H1 (cell line): ENCODE results near the gene THBD. TPM values are rescaled to one million over a fixed set of nuclear protein-coding genes. Genes with fewer than 3 reads are reported as not detected.

ENCODE experiments used
- CHD2 ChIP-seq: IDR thresholded peaks from 2 replicates; pipeline ENCODE4 v1.6.1; 2012; ENCODE audit warnings: low read length, improper control_type of control experiment
- EZH2 ChIP-seq: fragments of 200-600 bp; sonication (generic); IDR thresholded peaks from 2 replicates; pipeline ENCODE4 v1.7.1; 2012; ENCODE audit warnings: low read depth, mild to moderate bottlenecking, moderate library complexity, low read length, inconsistent platforms; ENCODE audit not compliant: severe bottlenecking
- GTF2F1 ChIP-seq: IDR thresholded peaks from 2 replicates; pipeline ENCODE4 v1.6.1; 2012; ENCODE audit warnings: low read depth, low read length, improper control_type of control experiment, borderline replicate concordance
- KDM5A ChIP-seq: fragments of 200-600 bp; IDR thresholded peaks from 2 replicates; pipeline ENCODE4 v1.7.1; 2012; ENCODE audit warnings: mild to moderate bottlenecking, low read length, inconsistent platforms, mixed read lengths
- MAFK ChIP-seq: IDR thresholded peaks from 2 replicates; pipeline ENCODE4 v1.6.1; 2012; ENCODE audit warnings: low read depth, mild to moderate bottlenecking, improper control_type of control experiment, low read length
- SRF ChIP-seq: IDR thresholded peaks from 2 replicates; pipeline ENCODE4 v1.6.1; 2011; ENCODE audit warnings: mild to moderate bottlenecking, low read depth, low read length, moderate library complexity
- TCF12 ChIP-seq: IDR thresholded peaks from 2 replicates; pipeline ENCODE4 v1.6.1; 2011; ENCODE audit warnings: low read depth, mild to moderate bottlenecking, low read length
- YY1 ChIP-seq: IDR thresholded peaks from 2 replicates; pipeline ENCODE4 v1.6.1; 2011; ENCODE audit warnings: low read depth, mild to moderate bottlenecking, low read length
- ZNF274 ChIP-seq: IDR thresholded peaks from 2 replicates; pipeline ENCODE4 v1.7.0; 2012; ENCODE audit warnings: low read length, borderline replicate concordance; ENCODE audit errors: extremely low read depth
- polyA plus RNA-seq, 7 experiments: library from polyadenylated mRNA; depleted of rRNA in 3 of 7; stranded (reverse) in 5 of 7; unstranded in 2 of 7; fragments of >200 nt in 5 of 7; fragments of 200-250 nt in 2 of 7; gene quantifications; 1 replicate in 5 of 7; 2 replicates in 1 of 7; 4 replicates in 1 of 7; pipeline versions ENCODE4 v1.2.1 to v1.2.3, GENCODE V29; 2011 to 2013; ENCODE audit warnings: missing spikeins in 2 of 7, mixed read lengths in 2 of 7
- total RNA-seq: library from RNA; stranded (reverse); fragmentation: NEBNext Ultra II Directional; extraction: Animal tissue kit (Norgen Biotek cat#: 25700); gene quantifications from 2 replicates; pipeline ENCODE4 v1.2.1, GENCODE V29; 2021

The THBD gene
- total and polyA plus RNA-seq, 2 of the 8 experiments (the other 6 are each of a cell fraction or from before 2014, with no cell fraction given): 0.21 to 0.43 TPM

DNA sequence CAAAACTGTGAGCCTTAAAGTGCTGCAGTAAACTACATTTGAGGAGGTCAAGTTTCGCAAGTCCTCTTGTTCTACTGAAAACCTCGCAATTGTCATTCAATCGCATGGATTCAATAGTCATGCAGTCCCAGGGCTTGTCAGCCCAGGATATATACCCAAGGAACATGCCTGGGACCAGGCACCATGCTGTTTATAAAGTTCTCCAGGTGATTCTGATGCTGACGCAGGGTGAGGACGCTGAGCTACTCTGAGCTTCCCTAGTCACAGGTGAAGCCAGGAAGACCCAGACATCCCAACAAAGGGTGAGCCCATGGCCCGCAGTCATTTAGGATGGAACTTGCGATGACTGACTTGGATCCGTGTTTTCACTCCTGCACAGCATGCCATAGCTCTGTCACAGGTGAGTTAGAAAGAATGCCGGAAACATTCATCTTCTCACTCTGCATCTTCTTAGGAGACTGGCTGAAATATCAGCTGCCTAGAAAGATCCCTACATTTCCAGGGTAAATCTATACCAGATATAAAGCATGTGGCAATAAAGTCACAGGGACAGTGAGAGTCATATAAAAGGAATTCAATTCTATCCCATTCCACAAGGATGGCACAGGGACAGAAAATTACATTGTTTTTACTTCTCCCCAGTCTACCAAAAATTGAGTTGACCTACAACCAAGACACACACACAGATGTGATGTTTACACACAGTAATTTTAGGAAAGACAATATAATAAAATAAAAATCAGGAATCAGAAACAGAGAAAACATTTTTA is 41.4 kb downstream of the THBD start (continued):
- TF ChIP-seq TCF12 (no peak), KDM5A (no peak), CHD2 (no peak), ZNF274 (no peak), EZH2 (no peak), SRF (no peak), GTF2F1 (no peak), YY1 (no peak), MAFK (no peak)
